ENCODE results near the gene DENND11.

DNA sequence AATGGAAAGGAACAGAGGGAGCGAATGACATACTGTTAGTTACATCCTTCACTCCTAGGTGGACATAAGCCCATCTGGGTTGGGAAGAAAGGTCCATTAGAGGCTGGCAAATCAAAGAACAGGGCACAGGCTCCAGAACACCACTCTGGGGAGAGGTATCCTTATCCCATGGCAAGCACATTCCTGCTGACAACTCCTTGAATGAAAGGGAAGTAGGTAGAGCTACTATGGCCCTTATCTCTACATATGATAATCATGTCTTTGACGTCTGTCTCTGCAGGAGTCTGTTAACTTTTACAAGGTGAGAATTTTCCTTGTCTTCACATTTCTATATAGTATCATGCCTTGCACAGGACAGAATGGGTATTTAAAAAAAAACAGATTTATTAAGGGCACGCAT, 10.4 kb downstream of the DENND11 start:
- no peak for TF ChIP-seq GATA2 (IDR thresholded peaks at IDR 0.05; ENCODE audit: low read depth, low read length)
- TF ChIP-seq GATA3 (IDR thresholded peaks at IDR 0.05; ENCODE audit: low read depth, low read length), result no peak
